Endometrial microvascular endothelial cells (primary cell): ENCODE measurements around the gene TMEM131L. TPM values are rescaled to one million over a fixed set of nuclear protein-coding genes. Genes with fewer than 3 reads are reported as not detected.
"Not testable (repeated sequence)": the region's sequence is repeated elsewhere in the genome, so short reads cannot be mapped to it uniquely, and the experiment has no call there.

Source experiments
- in situ Hi-C: cut with HindIII; loops from 2 replicates; pipeline ENCODE4 v1.10.0; 2017; ENCODE audit warnings: low sequenced_read_pairs, low pct_unique_long_range_greater_than_20kb; ENCODE audit errors: inconsistent ontology term
- total RNA-seq: library from RNA; depleted of rRNA; stranded (reverse); fragments of >200 nt; gene quantifications from one replicate; pipeline ENCODE4 v1.2.3, GENCODE V29; 2015; ENCODE audit errors: inconsistent ontology term

Gene TMEM131L
- total RNA-seq, 1 donor from 2014 or later: 21.4 TPM

DNA sequence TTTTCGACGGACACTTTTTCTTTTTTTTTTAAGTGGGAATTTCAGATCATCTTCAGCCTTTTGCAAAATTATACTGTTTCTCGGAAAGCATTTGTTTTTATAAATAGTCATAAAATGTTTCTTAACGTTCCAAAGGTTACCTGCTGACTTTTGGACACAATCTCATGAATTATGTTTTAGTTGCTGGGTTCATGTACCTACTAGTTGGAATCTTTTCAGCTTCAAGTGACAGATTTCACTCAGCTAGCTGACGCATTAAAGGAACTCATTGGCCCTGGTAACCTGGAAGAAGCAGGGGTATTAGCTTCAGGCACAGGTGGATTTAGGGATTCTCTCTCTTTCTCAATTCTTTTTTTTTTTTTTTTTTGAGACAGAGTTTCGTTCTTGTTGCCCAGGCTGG, 66.5 kb downstream of the TMEM131L start:
- in situ Hi-C loops: no loop called here

DNA sequence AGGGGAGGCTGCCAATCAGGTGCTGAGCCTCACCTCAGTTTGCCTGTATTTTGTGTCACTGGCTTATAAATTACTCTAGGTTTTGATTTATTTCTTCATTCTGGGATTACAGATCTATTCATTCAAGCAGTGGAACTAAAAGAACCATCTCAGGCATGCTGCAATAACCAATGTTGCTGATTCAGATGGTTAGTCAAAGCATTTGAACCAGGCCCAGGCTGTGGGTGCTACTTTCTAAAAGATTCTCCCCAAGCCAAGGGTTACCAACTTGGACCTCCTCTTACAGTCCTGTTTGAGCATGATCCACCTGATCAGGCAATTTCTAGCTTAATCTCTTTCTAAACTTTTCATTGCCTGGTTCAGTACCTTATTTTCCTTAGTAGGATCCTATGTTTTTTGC, 67.2 kb downstream of the TMEM131L start:
- in situ Hi-C loops: no loop called here

DNA sequence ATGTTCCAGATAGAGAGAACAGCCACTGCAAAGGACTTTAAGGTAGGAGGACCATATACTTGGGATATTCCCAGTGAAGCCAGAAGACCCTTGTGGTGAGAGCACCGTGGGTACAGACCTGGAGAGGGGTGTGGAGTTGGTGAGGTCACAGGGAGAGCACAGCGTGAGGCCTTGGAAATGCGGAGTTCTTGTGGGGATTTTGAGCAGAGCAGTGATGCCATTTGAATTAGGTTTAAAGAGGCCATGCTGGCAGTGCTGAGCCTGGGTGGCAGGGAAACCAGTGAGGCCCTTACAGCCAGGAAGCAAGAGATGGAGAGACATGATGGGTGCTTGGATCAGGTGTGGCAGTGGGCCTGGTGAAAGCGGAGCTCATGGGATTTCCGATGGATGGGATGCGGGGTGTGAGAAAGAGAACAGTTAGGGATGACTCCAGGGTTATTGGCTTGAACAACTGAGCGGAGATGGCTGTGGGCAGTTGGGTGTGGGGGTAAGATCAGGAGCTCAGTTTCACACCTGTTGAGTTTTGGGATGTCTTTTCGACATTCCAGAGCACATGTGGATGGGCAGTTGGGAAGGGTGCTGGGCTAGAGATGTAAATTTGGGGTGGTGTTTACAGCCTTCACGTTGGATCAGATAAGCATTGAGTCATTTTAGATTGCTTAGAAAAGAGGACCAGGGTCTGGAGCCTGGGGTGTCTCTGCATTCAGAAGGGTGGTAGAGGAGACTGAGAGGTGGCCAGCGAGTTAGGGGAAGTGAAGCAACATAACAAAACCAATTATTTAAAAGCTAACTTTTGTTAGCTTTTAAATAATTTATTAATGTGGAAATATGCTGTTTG, 68.9 kb downstream of the TMEM131L start:
- in situ Hi-C loops: no loop called here

DNA sequence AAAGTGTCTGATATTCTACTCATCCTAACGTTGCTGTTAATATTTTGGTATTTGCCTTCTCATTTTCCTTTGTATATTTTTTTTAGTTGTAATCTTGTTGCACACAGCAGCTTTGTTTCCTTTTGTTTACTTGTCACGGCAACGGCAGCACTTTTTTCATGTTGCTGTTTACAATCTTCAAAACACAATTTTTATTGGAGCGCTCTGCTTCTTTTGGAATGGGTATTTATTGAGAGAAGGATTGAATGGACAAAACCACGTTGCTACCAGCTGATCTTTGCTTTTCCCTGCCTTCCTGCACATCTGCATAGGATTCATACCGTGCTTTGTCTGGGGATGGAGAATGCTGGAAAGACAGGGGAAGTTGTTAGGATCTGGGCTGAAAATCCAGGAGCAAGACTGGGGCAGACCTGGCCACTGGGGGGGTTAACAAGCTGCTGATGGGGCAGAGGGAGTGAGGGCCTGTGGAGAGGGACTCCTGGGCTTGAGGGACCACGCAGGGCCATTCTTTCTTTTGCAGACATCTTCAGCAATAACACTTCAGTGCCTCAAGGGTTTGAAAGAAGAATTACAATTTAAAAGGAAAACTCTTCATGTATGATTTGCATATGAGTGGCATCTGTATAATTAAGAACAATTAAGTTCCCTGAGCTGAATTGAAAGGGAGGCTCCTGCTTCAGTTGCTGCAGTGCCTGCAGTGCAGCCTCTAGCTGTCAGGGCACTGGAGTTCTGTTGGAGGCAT, 69.8 kb downstream of the TMEM131L start:
- in situ Hi-C loops: no loop called here

DNA sequence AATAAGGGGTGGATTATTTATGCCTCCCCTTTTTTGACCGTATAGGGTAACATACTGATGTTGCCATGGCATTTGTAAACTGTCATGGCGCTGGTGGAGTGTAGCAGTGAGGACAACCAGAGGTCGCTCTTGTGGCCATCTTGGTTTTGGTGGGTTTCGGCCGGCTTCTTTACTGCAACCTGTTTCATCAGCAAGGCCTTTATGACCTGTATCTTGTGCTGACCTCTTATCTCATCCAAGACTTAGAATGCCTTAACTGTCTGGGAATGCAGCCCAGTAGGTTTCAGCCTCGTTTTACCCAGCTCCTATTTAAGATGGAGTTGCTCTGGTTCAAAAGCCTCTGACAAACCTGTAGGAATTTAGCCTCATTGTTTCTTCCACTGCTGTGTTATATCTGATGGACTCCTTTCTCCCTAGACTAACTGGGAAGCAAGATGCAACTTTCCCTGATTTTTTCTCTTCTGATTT, 71.4 kb downstream of the TMEM131L start:
- in situ Hi-C loops: no loop called here

DNA sequence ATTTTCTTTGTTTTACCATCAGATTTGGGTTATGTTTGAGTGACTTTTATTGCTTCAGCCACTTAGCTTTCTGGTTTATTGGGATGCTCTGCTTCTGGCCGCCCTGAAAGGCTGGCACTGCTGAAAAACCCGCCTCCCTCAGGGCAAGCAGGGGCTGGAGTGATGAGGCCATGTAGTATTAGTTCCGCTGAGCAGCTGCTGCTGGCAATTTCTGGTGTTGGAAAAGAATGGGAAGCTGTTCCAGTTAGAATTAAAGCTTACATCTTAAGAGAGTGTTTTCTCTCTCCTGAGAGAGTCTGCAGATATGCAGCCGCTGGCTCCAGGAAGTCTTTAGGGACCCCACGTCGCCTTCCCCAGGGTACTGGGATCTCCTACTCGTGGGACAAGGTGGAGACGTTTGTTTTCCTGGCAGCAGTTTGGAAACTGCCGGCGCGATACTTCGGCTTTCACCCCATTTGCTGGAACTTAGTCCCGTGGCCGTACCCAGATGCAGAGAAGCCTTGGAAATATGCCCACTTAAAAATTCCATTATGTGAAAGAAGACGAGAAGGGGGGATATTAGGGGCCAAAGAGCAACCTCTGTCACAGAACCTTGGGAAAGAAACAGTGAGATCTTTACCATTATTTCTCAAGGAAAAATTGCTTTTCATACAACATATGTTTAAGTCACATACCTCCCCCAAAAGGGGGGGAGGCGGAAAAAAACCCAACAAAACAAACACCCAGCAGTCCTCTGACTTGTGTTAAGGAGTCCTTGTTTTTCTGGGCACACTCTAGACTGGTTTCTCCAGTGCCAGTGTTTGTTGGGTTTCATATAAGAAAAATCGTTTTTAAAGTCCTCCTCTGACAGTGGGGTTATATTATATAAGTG, 72.6 kb downstream of the TMEM131L start:
- in situ Hi-C loops: no loop called here

DNA sequence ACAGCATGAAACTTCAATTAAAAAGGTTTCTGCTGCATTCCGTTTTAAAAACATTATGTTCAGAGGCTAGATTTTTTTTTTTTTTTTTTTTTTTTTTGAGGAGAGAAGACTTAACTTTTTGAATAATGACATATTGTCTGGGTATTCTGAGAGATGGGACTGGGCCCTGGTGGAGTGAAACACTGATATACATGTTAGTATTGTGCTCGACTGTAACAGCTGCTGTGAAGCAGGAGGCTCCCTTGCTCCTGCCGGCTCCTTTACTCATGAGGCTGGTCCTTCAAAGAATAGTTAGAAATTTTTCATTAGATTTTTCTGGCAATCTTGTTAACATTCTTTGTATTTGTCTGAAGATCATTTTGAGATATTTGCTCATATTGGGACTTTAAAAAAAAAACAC, 73.3 kb downstream of the TMEM131L start:
- in situ Hi-C loops: no loop called here

DNA sequence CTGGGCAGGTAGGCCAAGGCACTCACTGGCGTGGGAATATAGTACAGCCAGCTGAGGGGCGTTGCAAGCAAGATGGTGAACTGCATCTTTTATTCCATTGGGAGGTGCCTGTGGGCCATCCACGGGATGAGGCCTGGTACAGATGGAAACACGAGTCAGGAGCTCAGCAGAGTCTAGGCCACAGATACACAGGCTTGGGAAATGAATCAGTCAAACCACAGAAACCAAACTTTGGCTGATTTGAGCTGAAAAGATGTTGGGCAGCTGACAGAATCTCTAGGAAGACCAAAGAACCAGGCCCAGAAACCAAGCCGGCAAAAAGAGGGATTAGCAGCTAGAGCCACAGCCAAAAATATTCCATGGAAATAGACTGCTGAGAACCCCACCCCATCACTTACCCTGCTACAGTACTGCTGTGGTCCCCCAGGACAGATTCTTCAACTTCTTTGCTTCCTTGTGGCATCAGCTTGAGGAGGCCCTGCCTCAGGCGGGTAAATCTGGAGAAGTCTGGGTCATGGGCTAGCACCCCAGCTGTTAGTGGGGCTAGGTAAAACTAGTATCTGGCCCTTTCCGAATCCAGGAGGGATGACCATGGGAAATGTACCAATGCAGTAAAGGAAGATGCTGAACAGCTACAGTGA, 75.4 kb downstream of the TMEM131L start:
- in situ Hi-C loops: no loop called here

DNA sequence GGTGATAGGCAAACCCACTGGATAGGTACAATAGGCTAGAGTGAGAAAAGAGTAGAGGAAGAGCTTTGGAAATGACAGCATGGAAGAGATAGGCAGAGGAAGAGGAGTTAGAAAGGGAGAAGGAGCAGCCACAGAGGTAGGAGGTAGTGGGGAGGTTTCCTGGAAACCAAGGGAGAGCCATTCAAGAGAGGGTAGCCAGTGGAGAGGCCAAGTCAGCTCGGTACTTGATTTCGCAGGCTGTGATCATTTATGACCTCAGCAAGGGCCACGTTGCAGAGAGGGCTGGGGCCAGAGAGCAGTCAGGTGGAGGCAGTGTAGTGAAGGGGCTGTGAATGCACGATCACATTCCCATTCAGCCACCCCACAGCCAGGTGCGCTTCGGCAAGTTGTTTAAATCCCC, 76.0 kb downstream of the TMEM131L start:
- in situ Hi-C loops: no loop called here

DNA sequence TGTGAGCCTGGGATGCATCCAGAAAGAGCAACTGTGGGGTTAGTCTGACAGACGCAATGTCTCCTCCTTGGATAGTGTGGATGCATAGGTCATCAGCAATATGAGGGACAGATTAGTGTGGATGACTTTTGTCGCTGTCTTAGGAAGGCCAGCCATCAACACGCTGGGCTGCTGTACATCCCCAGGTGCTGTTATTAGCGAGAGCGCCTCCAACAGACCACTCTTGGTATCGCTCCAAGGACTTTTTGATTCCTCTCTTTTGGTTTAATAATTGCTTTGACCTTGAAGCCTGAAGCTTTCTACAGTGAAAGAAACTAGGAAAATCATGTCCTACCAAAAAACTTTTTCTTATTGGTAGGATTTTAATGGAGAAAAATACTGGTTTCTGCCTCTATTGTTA, 76.7 kb downstream of the TMEM131L start:
- in situ Hi-C loops: no loop called here

DNA sequence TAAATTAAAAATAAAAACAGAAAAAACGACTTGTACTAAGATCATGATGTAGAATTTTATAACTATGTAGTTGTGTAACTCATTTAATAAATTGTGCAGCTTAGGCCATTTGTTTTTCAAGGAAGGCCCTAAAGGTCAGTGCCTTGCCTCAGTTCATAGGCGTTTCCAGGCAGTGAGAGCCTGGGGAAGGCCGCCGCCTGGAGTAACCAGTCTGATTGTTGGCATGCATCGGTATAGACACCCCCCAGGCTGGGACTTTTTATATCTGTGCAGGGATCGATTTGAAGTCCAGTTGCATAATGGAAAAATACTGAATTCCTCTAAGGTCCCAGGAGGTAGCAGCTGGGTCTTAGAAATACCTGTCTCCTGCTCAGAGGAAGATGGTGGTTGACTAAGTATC, 77.2 kb downstream of the TMEM131L start:
- in situ Hi-C loops: no loop called here

DNA sequence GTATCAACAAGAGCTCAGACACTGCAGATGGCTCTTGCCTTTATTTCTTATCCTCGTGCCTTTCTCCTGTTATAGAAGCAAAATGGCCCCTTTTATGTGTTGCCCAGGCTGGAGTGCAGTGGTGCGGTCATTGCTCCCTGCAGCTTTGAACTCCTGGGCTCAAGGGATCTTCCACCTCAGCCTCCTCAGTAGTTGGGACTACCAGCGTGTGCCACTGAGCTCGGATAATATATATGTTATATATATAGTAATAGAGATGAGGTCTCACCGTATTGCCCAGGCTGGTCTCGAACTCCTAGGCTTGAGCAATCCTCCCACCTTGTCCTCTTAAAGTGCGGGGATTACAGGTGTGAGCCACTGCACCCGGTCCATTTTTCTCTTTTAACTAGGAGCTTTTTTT, 79.7 kb downstream of the TMEM131L start:
- in situ Hi-C loops: no loop called here

DNA sequence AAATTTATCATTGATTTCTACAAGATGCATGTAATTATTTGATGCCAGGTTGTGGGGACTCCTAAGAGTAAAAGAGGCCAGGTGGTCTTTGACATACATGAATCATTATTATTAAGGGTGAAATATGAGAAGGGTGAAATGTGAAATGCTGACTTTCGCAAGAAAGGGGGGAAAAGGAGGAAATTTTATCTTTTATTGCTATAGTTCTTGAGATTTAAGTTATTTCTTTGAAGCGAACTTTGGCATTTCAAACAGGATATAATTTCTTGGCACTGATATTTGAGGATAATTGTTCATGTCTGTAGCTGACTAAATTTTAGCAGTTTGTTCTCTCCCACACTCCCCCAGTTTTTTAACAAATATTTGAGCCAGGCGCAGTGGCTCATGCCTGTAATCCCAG, 80.1 kb downstream of the TMEM131L start:
- in situ Hi-C loops: no loop called here

DNA sequence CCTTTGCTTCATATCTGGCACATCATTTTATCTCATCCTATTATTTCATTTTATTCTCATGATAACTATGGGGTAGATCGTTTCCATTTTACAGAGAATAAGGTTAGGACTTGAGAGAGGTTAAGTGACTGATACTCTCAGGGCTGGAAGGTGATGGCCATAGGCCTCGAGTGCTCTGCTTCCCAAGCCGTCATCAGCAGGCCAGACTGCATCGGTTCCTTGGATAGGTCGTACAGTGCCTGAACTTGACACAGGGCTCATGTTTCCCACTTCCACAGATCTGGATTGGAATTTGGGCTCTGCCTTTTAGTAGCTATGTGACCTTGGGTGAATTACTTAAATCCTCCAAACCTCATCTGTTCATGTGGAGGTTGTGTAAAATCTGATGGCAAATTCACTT, 81.4 kb downstream of the TMEM131L start:
- in situ Hi-C loops: no loop called here

DNA sequence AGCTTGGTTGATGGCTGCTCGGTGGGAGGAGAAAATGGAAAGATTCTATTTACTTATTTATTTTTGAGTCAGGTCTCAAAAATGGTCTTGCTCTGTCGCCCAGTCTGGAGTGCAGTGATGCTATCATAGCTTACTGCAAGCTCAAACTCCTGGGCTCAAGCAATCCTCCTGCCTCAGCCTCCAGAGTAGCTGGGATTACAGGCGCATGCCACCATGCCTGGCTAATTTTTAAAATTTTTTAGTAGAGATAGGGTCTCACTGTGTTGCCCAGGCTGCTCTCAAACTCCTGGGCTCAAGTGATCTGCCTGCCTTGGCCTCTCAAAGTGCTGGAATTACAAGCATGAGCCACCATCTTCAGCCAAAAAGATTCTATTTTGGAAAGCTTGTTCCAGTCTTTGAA, 82.7 kb downstream of the TMEM131L start:
- in situ Hi-C loops: not testable (repeated sequence)

DNA sequence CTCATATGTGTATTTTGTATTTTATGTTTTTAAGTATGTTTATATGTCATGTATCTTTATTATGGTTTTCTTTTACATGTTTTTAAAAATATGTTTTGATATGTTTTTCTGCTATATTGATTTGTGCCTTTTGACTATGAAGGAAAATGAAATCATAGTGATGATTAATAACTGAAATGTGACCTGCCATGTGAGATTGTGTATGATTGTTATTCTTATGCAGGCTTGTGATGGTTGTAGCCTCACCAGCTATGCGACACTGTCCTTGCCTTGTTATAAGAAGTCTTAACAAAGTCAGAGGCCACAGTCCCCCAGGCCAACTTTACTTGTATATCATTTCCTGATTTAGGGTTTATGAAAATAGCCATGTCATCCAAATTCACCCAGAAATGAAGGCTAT, 83.2 kb downstream of the TMEM131L start:
- in situ Hi-C loops: no loop called here

DNA sequence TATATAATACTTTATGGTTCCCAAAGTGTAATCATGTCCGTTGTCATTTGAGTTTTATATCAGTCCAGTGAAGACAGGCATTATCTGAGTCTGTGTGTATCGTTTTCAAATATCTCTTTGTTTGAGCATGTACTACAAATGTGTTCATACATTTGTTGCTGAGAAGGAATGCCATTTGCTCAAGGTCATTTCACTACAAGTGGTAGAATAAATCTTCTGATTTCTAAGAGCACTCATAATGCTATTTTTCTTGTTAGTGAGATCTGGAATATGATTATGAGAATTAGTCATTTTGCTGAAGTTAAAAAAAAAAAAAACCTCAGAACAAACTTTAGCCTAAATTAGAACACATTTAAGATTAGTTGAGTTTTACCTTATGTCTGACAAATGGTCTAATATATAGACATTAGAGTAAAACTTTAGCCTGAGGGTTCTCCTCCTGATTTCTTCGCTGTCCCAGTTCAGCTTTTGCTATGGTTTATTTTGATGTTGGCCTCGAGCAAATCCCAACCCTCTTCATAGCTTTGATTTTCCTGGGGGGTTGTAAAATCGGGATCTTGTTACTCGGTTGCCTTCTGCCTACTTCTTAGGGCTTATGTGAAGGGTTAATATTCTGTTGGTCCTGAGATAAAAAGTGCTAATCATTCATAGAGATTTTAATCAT, 87.1 kb downstream of the TMEM131L start:
- in situ Hi-C loops: no loop called here

DNA sequence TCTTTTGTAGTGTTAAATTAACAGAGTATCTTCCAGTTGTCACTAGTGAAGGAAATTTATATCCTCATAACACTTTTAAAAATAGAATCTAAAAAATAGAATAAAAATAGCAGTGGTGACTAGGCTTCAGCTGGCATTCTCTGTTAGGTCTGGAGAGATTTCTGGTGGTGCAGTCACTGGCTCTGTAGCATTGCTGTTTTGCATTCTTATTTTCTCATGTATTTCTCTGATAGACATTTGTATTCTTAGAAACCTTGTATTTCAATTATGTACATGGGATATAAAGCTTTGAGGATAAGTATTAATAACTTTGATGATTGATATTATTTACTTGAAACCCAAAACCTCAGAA, 87.6 kb downstream of the TMEM131L start:
- in situ Hi-C loops: no loop called here
